ENCODE data around the gene GALNT8.

DNA sequence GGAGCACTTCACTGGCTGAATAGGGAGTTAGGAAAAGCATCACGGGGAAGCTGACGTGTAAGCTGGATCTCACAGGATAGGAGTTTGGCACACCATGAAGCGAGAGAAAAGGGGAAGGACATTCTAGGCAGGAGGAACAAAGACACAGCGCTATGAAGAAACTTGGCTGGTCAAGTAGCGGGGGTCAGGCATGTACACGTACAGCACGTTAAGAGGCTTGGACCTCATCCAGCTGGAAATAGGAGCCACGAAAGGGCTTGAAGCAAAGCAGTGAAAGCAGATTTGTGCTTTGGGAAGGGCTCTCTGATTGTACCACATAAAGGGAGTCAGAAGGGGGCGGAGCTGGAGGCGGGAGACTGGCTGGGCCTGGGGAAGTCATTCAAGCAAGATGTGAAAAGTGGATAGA lies 19.6 kb upstream of the GALNT8 start:
- TF ChIP-seq, protein P1, sequence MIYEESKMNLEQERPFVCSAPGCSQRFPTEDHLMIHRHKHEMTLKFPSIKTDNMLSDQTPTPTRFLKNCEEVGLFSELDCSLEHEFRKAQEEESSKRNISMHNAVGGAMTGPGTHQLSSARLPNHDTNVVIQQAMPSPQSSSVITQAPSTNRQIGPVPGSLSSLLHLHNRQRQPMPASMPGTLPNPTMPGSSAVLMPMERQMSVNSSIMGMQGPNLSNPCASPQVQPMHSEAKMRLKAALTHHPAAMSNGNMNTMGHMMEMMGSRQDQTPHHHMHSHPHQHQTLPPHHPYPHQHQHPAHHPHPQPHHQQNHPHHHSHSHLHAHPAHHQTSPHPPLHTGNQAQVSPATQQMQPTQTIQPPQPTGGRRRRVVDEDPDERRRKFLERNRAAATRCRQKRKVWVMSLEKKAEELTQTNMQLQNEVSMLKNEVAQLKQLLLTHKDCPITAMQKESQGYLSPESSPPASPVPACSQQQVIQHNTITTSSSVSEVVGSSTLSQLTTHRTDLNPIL (CRISPR knock-in tag; IDR thresholded peaks at IDR 0.05; ENCODE audit: low read depth): no peak
- TF ChIP-seq CSDC2 (CRISPR knock-in tag; IDR thresholded peaks at IDR 0.05) (no peak), BACH2 (CRISPR knock-in tag; IDR thresholded peaks at IDR 0.05; ENCODE audit: borderline replicate concordance) (no peak), ARNTL (CRISPR knock-in tag; IDR thresholded peaks at IDR 0.05; ENCODE audit: borderline replicate concordance, low read depth) (no peak), ZFP3 (CRISPR knock-in tag; IDR thresholded peaks at IDR 0.05) (no peak), ZC3H10 (CRISPR knock-in tag; IDR thresholded peaks at IDR 0.05) (no peak), RARB (CRISPR knock-in tag; IDR thresholded peaks at IDR 0.05) (no peak), ESRRG (CRISPR knock-in tag; IDR thresholded peaks at IDR 0.05) (no peak), ZNF565 (CRISPR knock-in tag; conservative IDR thresholded peaks at IDR 0.05; ENCODE audit: low read depth) (no peak)
- TF ChIP-seq, protein P2, sequence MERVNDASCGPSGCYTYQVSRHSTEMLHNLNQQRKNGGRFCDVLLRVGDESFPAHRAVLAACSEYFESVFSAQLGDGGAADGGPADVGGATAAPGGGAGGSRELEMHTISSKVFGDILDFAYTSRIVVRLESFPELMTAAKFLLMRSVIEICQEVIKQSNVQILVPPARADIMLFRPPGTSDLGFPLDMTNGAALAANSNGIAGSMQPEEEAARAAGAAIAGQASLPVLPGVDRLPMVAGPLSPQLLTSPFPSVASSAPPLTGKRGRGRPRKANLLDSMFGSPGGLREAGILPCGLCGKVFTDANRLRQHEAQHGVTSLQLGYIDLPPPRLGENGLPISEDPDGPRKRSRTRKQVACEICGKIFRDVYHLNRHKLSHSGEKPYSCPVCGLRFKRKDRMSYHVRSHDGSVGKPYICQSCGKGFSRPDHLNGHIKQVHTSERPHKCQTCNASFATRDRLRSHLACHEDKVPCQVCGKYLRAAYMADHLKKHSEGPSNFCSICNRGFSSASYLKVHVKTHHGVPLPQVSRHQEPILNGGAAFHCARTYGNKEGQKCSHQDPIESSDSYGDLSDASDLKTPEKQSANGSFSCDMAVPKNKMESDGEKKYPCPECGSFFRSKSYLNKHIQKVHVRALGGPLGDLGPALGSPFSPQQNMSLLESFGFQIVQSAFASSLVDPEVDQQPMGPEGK (CRISPR knock-in tag; IDR thresholded peaks at IDR 0.05; ENCODE audit: borderline replicate concordance): no peak
- TF ChIP-seq, protein P3, sequence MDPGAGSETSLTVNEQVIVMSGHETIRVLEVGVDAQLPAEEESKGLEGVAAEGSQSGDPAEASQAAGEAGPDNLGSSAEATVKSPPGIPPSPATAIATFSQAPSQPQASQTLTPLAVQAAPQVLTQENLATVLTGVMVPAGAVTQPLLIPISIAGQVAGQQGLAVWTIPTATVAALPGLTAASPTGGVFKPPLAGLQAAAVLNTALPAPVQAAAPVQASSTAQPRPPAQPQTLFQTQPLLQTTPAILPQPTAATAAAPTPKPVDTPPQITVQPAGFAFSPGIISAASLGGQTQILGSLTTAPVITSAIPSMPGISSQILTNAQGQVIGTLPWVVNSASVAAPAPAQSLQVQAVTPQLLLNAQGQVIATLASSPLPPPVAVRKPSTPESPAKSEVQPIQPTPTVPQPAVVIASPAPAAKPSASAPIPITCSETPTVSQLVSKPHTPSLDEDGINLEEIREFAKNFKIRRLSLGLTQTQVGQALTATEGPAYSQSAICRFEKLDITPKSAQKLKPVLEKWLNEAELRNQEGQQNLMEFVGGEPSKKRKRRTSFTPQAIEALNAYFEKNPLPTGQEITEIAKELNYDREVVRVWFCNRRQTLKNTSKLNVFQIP (CRISPR knock-in tag; IDR thresholded peaks at IDR 0.05; ENCODE audit: borderline replicate concordance, low read depth): no peak
- TF ChIP-seq, protein P4, sequence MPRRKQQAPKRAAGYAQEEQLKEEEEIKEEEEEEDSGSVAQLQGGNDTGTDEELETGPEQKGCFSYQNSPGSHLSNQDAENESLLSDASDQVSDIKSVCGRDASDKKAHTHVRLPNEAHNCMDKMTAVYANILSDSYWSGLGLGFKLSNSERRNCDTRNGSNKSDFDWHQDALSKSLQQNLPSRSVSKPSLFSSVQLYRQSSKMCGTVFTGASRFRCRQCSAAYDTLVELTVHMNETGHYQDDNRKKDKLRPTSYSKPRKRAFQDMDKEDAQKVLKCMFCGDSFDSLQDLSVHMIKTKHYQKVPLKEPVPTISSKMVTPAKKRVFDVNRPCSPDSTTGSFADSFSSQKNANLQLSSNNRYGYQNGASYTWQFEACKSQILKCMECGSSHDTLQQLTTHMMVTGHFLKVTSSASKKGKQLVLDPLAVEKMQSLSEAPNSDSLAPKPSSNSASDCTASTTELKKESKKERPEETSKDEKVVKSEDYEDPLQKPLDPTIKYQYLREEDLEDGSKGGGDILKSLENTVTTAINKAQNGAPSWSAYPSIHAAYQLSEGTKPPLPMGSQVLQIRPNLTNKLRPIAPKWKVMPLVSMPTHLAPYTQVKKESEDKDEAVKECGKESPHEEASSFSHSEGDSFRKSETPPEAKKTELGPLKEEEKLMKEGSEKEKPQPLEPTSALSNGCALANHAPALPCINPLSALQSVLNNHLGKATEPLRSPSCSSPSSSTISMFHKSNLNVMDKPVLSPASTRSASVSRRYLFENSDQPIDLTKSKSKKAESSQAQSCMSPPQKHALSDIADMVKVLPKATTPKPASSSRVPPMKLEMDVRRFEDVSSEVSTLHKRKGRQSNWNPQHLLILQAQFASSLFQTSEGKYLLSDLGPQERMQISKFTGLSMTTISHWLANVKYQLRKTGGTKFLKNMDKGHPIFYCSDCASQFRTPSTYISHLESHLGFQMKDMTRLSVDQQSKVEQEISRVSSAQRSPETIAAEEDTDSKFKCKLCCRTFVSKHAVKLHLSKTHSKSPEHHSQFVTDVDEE (CRISPR knock-in tag; IDR thresholded peaks at IDR 0.05): no peak
